Measurements from ENCODE around the gene CPXM2. TPM values are rescaled to one million over a fixed set of nuclear protein-coding genes. Genes with fewer than 3 reads are reported as not detected.

Gene CPXM2
- polyA plus RNA-seq, 1 of the 3 experiments (the other 2 are of a cell fraction) = not detected

DNA sequence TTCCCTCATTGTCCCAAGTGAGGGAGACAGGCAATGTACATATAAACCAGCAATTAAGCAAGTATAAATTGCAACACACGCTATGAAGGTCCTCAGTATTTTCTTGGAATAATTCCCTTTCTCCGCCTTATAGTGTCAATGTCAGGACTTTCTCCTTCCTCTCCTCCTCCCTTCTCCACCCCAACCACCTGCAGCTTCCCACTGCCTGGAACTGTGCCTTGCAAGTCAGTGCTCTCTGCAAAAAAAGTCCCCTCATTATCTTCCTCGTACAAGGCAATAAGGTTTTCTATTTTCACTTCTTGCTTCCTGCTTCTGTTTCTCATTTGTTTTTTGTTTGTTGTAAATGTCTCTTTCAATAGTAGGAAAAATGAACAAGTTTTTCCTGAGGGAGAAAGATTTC lies 113.7 kb downstream of the CPXM2 start (continued):
- TF ChIP-seq, protein P1, sequence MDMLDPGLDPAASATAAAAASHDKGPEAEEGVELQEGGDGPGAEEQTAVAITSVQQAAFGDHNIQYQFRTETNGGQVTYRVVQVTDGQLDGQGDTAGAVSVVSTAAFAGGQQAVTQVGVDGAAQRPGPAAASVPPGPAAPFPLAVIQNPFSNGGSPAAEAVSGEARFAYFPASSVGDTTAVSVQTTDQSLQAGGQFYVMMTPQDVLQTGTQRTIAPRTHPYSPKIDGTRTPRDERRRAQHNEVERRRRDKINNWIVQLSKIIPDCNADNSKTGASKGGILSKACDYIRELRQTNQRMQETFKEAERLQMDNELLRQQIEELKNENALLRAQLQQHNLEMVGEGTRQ (IDR thresholded peaks at IDR 0.05; ENCODE audit: borderline replicate concordance, low read depth, low read length) = no peak

DNA sequence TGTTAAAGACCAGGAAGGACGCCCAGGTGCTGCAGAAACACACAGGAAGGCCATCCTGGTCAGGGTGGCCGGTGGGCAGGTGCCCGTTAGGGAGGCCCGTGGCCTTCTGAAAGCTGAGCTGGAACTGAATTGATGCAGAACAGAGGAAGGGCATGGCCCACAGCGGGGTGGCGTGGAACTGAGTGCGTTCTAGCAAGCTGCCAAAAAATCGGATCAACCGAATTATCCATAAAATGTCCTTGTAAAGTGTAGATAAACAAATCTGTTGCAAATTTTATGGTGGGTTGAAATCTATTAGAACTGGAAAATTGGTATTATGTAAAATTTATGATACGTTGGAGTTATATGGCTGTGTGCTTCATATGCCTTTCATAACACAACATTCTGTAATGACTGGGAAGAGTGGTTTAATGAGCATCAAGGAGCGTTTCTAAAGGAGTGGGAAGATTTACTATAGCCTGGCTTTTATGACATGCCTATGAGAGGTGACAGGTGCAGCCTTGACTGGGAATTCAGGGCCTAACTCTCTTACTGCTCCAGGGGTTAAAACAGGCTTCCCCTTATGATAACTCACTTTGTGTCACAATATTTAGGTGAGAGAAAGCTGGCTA lies 117.4 kb downstream of the CPXM2 start:
- no peak overlapping the region for H3K4me3 ChIP-seq (ENCODE audit: low read depth in 2 of 2, low read length in 1 of 2)
- no peak for TF ChIP-seq JUND (IDR thresholded peaks at IDR 0.05)
- H3K27me3 ChIP-seq (ENCODE audit: insufficient read depth) = no peaks in the 10 kb centered on the region
- no peaks in the 10 kb centered on the region for H3K36me3 ChIP-seq (replicated peaks in 1 of 2; ENCODE audit: control insufficient read depth in 1 of 2, insufficient read depth in 2 of 2, low read length in 1 of 2)
- no peaks in the 10 kb centered on the region for H3K79me2 ChIP-seq (ENCODE audit: insufficient read depth)
- no peaks in the 10 kb centered on the region for H3K4me1 ChIP-seq (ENCODE audit: control insufficient read depth in 1 of 2, insufficient read depth in 2 of 2, low read depth in 1 of 2, low read length in 1 of 2)
- H2AFZ ChIP-seq (ENCODE audit: low read depth) = no peak overlapping the region
- 31% methylated on average over 10 of the region's 11 CpGs for WGBS (ENCODE audit: low lambda C conversion rate)
- H3K9ac ChIP-seq = no peak overlapping the region
- ChIA-PET POLR2A (no interaction called here), CTCF (no interaction called here)
- no peaks in the 10 kb centered on the region for H4K20me1 ChIP-seq (ENCODE audit: insufficient read depth)
- DNase-seq = no peak
- no peaks in the 10 kb centered on the region for H3K9me2 ChIP-seq
- no peaks in the 10 kb centered on the region for H3K9me3 ChIP-seq
- no peak overlapping the region for H3K4me2 ChIP-seq
- H3F3A ChIP-seq (replicated peaks; ENCODE audit: insufficient read depth) = no peaks in the 10 kb centered on the region
- H3K27ac ChIP-seq (ENCODE audit: low read depth in 2 of 2, low read length in 1 of 2) = no peak overlapping the region

DNA sequence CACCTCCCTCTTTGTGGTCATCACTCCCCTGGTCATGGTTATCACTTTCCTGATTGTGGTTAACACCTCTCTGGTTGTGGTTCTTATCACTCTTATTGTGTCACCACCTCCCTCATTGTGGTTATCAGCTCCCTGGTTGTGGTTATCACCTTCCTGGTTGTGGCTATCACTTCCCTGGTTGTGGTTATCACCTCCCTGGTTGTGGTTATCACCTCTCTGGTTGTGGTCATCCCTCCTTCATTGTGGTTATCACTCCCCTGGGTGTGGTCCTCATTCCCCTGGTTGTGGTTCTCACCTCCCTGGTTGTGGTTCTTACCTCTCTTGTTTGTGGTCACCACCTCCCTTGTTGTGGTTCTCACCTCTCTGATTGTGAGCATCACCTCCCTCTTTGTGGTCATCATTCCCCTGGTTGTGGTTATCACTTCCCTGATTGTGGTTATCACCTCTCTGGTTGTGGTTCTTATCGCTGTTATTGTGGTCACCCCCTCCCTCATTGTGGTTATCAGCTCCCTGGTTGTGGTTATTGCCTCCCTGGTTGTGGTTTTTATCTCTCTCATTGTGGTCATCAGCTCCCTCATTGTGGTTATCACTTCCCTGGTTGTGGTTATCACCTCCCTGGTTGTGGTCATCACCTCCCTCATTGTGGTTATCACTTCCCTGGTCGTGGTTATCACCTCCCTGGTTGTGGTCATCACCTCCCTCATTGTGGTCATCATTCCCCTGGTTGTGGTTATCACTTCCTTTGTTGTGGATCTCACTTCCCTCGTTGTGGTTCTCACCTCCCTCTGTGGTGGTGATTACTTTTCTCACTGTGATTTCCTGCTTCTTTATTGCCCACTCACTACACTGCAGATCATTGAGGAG lies 118.7 kb downstream of the CPXM2 start:
- whole genome bisulfite sequencing (ENCODE audit: low lambda C conversion rate) = 22% methylated on average over 3 of the region's 3 CpGs
- ChIA-PET POLR2A (no interaction called here), CTCF (no interaction called here)

More for the DNA sequence above, 118.7 kb downstream of the CPXM2 start:
- H3K36me3 ChIP-seq (replicated peaks in 1 of 2; ENCODE audit: control insufficient read depth in 1 of 2, insufficient read depth in 2 of 2, low read length in 1 of 2) = no peaks in the 10 kb centered on the region
- no peak overlapping the region for H3K4me2 ChIP-seq
- no peaks in the 10 kb centered on the region for H3K27me3 ChIP-seq (ENCODE audit: insufficient read depth)
- no peak overlapping the region for H2AFZ ChIP-seq (ENCODE audit: low read depth)
- no peaks in the 10 kb centered on the region for H4K20me1 ChIP-seq (ENCODE audit: insufficient read depth)
- no peaks in the 10 kb centered on the region for H3F3A ChIP-seq (replicated peaks; ENCODE audit: insufficient read depth)
- no peak for DNase-seq
- H3K27ac ChIP-seq (ENCODE audit: low read depth in 2 of 2, low read length in 1 of 2) = no peak overlapping the region
- TF ChIP-seq FOXM1 (IDR thresholded peaks at IDR 0.05; ENCODE audit: low read depth) (no peak), TEAD4 (IDR thresholded peaks at IDR 0.05; ENCODE audit: borderline replicate concordance, insufficient read depth) (no peak), NFIC (IDR thresholded peaks at IDR 0.05; ENCODE audit: borderline replicate concordance) (no peak), EP300 (IDR thresholded peaks at IDR 0.05; ENCODE audit: borderline replicate concordance in 1 of 2, low read depth in 1 of 2, low read length in 1 of 2) (no peak), SIN3A (IDR thresholded peaks at IDR 0.05; ENCODE audit: borderline replicate concordance, low read depth, low read length) (no peak), EZH2phosphoT487 (IDR thresholded peaks at IDR 0.05; ENCODE audit: borderline replicate concordance, low read depth) (no peak), RXRA (IDR thresholded peaks at IDR 0.05; ENCODE audit: borderline replicate concordance, low read depth) (no peak), RCOR1 (IDR thresholded peaks at IDR 0.05; ENCODE audit: low read length) (no peak), YY1 (IDR thresholded peaks at IDR 0.05; ENCODE audit: low read depth) (no peak), TAF1 (IDR thresholded peaks at IDR 0.05; ENCODE audit: borderline replicate concordance, low read depth, low read length) (no peak)
- TF ChIP-seq, protein P2, sequence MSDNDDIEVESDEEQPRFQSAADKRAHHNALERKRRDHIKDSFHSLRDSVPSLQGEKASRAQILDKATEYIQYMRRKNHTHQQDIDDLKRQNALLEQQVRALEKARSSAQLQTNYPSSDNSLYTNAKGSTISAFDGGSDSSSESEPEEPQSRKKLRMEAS (IDR thresholded peaks at IDR 0.05; ENCODE audit: low read depth) = no peak
- TF ChIP-seq, protein P3, sequence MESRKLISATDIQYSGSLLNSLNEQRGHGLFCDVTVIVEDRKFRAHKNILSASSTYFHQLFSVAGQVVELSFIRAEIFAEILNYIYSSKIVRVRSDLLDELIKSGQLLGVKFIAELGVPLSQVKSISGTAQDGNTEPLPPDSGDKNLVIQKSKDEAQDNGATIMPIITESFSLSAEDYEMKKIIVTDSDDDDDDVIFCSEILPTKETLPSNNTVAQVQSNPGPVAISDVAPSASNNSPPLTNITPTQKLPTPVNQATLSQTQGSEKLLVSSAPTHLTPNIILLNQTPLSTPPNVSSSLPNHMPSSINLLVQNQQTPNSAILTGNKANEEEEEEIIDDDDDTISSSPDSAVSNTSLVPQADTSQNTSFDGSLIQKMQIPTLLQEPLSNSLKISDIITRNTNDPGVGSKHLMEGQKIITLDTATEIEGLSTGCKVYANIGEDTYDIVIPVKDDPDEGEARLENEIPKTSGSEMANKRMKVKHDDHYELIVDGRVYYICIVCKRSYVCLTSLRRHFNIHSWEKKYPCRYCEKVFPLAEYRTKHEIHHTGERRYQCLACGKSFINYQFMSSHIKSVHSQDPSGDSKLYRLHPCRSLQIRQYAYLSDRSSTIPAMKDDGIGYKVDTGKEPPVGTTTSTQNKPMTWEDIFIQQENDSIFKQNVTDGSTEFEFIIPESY (IDR thresholded peaks at IDR 0.05; ENCODE audit: borderline replicate concordance, low read depth) = no peak
- TF ChIP-seq, protein P4, sequence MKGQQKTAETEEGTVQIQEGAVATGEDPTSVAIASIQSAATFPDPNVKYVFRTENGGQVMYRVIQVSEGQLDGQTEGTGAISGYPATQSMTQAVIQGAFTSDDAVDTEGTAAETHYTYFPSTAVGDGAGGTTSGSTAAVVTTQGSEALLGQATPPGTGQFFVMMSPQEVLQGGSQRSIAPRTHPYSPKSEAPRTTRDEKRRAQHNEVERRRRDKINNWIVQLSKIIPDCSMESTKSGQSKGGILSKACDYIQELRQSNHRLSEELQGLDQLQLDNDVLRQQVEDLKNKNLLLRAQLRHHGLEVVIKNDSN (IDR thresholded peaks at IDR 0.05; ENCODE audit: borderline replicate concordance, low read depth) = no peak
- TF ChIP-seq, protein P5, sequence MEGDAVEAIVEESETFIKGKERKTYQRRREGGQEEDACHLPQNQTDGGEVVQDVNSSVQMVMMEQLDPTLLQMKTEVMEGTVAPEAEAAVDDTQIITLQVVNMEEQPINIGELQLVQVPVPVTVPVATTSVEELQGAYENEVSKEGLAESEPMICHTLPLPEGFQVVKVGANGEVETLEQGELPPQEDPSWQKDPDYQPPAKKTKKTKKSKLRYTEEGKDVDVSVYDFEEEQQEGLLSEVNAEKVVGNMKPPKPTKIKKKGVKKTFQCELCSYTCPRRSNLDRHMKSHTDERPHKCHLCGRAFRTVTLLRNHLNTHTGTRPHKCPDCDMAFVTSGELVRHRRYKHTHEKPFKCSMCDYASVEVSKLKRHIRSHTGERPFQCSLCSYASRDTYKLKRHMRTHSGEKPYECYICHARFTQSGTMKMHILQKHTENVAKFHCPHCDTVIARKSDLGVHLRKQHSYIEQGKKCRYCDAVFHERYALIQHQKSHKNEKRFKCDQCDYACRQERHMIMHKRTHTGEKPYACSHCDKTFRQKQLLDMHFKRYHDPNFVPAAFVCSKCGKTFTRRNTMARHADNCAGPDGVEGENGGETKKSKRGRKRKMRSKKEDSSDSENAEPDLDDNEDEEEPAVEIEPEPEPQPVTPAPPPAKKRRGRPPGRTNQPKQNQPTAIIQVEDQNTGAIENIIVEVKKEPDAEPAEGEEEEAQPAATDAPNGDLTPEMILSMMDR (IDR thresholded peaks at IDR 0.05) = no peak
- no peak overlapping the region for H3K4me3 ChIP-seq (ENCODE audit: low read depth in 2 of 2, low read length in 1 of 2)
- no peaks in the 10 kb centered on the region for H3K79me2 ChIP-seq (ENCODE audit: insufficient read depth)
- H3K4me1 ChIP-seq (ENCODE audit: control insufficient read depth in 1 of 2, insufficient read depth in 2 of 2, low read depth in 1 of 2, low read length in 1 of 2) = no peaks in the 10 kb centered on the region
- no peaks in the 10 kb centered on the region for H3K9me3 ChIP-seq
- H3K9ac ChIP-seq = no peak overlapping the region
- H3K9me2 ChIP-seq = no peaks in the 10 kb centered on the region

Data from SK-N-SH (cell line).